Nephron progenitor cell (in vitro differentiated cells): ENCODE data around the gene SLC25A38.

ENCODE experiments used
- DNase-seq: peaks from one replicate; pipeline ENCODE4 v3.0.0; 2021
- H3K27ac Mint-ChIP-seq: 2 replicates; pipeline ENCODE4 v1.8.0; 2021; ENCODE audit warnings: mild to moderate bottlenecking, moderate library complexity, mixed read lengths
- H3K27me3 Mint-ChIP-seq: 2 replicates; pipeline ENCODE4 v1.8.0; 2021; ENCODE audit warnings: mild to moderate bottlenecking, low read depth, mixed read lengths; ENCODE audit not compliant: poor library complexity
- H3K36me3 Mint-ChIP-seq: 2 replicates; pipeline ENCODE4 v1.8.0; 2021; ENCODE audit warnings: low read depth, mixed read lengths
- H3K4me1 Mint-ChIP-seq: 2 replicates; pipeline ENCODE4 v1.8.0; 2021; ENCODE audit warnings: mixed read lengths
- H3K4me3 Mint-ChIP-seq: 2 replicates; pipeline ENCODE4 v1.8.0; 2021; ENCODE audit warnings: mild to moderate bottlenecking, moderate library complexity, mixed read lengths
- H3K9me3 Mint-ChIP-seq: 2 replicates; pipeline ENCODE4 v1.8.0; 2021; ENCODE audit warnings: mild to moderate bottlenecking, moderate library complexity, mixed read lengths
- CTCF ChIP-seq: fragments of 200-600 bp; sonication (generic); IDR thresholded peaks from 2 replicates; pipeline ENCODE4 v1.5.0; 2021; ENCODE audit warnings: antibody characterized with exemption

Gene SLC25A38

GRCh38 chr3:39398700-39399099 lies 15.5 kb downstream of the SLC25A38 start:
- no peak for DNase-seq
- Mint-ChIP-seq H3K36me3 (peaks cover 66% of the 10 kb centered on the region), H3K4me3 (no peak overlapping the region), H3K27me3 (no peaks in the 10 kb centered on the region), H3K4me1 (no peaks in the 10 kb centered on the region), H3K9me3 (no peaks in the 10 kb centered on the region), H3K27ac (peak overlapping the region; percentile 45)
- TF ChIP-seq CTCF = no peak

GRCh38 chr3:39401983-39402382 lies 18.8 kb downstream of the SLC25A38 start:
- H3K4me1 Mint-ChIP-seq = peaks cover 10% of the 10 kb centered on the region
- no peak overlapping the region for H3K27ac Mint-ChIP-seq
- H3K9me3 Mint-ChIP-seq = no peaks in the 10 kb centered on the region
- no peak overlapping the region for H3K4me3 Mint-ChIP-seq
- H3K27me3 Mint-ChIP-seq = peaks cover 3% of the 10 kb centered on the region
- no peak for DNase-seq
- TF ChIP-seq CTCF = no peak
- H3K36me3 Mint-ChIP-seq = peaks cover 33% of the 10 kb centered on the region

- H3K27me3 Mint-ChIP-seq = peaks cover 3% of the 10 kb centered on the region
- no peak for DNase-seq
- peak overlapping the region; percentile 95 for H3K4me3 Mint-ChIP-seq
- H3K36me3 Mint-ChIP-seq = peaks cover 36% of the 10 kb centered on the region
- no peaks in the 10 kb centered on the region for H3K9me3 Mint-ChIP-seq
- H3K4me1 Mint-ChIP-seq = peaks cover 38% of the 10 kb centered on the region
- no peak for TF ChIP-seq CTCF
- H3K27ac Mint-ChIP-seq = no peak overlapping the region
Measured at GRCh38 chr3:39404943-39405686, 21.9 kb downstream of the SLC25A38 start.

GRCh38 chr3:39405687-39406367 lies 22.7 kb downstream of the SLC25A38 start:
- Mint-ChIP-seq H3K4me3 (peak overlapping the region; percentile 95), H3K27me3 (peaks cover 3% of the 10 kb centered on the region), H3K4me1 (peaks cover 42% of the 10 kb centered on the region), H3K9me3 (no peaks in the 10 kb centered on the region), H3K27ac (peak overlapping the region; percentile 97), H3K36me3 (peaks cover 37% of the 10 kb centered on the region)
- no peak for TF ChIP-seq CTCF
- no peak for DNase-seq

- H3K4me3 Mint-ChIP-seq = peak within 1 kb of the TSS; percentile 95
- H3K36me3 Mint-ChIP-seq = peaks cover 43% of the 10 kb centered on the region
- peaks cover 3% of the 10 kb centered on the region for H3K27me3 Mint-ChIP-seq
- no peak for TF ChIP-seq CTCF
- DNase-seq = peak; percentile 90
- H3K27ac Mint-ChIP-seq = peak within 1 kb of the TSS; percentile 97
- no peaks in the 10 kb centered on the region for H3K9me3 Mint-ChIP-seq
- H3K4me1 Mint-ChIP-seq = peaks cover 42% of the 10 kb centered on the region
Measured at GRCh38 chr3:39406368-39407258, 23.4 kb downstream of the SLC25A38 start, which contains the start of gene RPSA. TSS of gene RPSA (plus strand) at chr3:39406720. CDS start at chr3:39407654, 934 bp downstream.
